VCaP (cell line): ENCODE results near the gene ALB.

Experiments used
- H3K27ac ChIP-seq: fragments of 450-650 bp; 2 replicates; pipeline ENCODE4 v1.5.1; 2017
- CTCF ChIP-seq: fragments of 450-650 bp; conservative IDR thresholded peaks from 2 replicates; pipeline ENCODE4 v1.5.1; 2017; ENCODE audit warnings: mild to moderate bottlenecking, moderate library complexity

ALB gene

GRCh38 chr4:73417342-73417741 is 13.3 kb downstream of the ALB start:
- no peak overlapping the region for H3K27ac ChIP-seq
- TF ChIP-seq CTCF: no peak

GRCh38 chr4:73417973-73418372 is 13.9 kb downstream of the ALB start:
- H3K27ac ChIP-seq: no peak overlapping the region
- TF ChIP-seq CTCF: no peak

GRCh38 chr4:73418677-73419076 is 14.6 kb downstream of the ALB start:
- no peak for TF ChIP-seq CTCF

GRCh38 chr4:73419106-73420038 is 15.3 kb downstream of the ALB start:
- no peak for TF ChIP-seq CTCF
- no peak overlapping the region for H3K27ac ChIP-seq

More at GRCh38 chr4:73418677-73419076, 14.6 kb downstream of the ALB start:
- no peak overlapping the region for H3K27ac ChIP-seq

- no peak overlapping the region for H3K27ac ChIP-seq
- no peak for TF ChIP-seq CTCF
Observed at GRCh38 chr4:73420615-73421014, 16.5 kb downstream of the ALB start.

GRCh38 chr4:73421708-73422457 is 17.8 kb downstream of the ALB start:
- TF ChIP-seq CTCF: no peak
- H3K27ac ChIP-seq: no peak overlapping the region

- H3K27ac ChIP-seq: no peak overlapping the region
- TF ChIP-seq CTCF: no peak
Observed at GRCh38 chr4:73422458-73422752, 18.3 kb downstream of the ALB start.
